ENCODE measurements around the gene IPO11.
A peak's percentile ranks its signal among the peaks of the same experiment; 100 is the strongest.

The IPO11 gene

DNA sequence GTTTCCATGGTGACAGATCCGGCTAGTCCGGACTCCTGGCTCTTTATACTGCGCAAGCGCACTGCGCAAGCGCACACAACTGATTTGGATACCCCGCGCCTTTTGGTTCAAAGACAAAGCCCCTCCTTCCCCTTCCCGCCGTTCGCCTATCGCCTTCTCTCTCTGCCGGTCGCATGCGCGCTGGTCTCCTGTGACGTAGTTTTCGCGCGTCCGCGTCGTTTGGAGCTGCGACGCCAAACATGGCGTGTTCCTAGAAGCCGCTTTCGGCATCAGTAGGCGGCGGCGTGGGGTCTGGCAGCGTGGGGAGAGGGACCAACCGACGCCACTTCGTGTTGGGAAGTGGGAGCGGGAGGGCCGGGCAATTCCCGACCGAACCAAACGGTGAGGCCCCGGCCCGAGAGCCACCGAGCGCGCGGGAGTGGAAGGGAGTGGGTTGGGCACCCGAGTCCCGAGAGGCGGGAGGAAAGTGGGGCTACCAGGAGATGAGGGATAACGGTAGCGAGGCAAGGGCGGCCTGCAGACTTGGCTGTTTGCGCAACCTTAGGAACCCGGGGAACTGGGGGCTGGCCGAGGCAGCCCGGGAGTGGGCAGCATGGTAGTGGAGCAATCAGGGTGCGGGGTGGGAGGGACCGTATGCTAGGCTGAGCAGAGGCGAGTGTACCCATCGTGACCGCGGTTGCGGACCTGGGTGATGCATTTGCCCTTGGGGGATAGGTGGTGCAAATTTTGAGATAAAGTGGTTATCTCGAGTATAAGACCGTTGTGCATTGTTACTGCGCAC, at the start of gene IPO11:
IPO11 (plus strand) TSS at position 215 of the 781 bp plus-strand sequence. CDS start 24,517 bp downstream, outside the sequence.
- DNase-seq (ENCODE audit: low read depth) = peak; percentile 96

DNA sequence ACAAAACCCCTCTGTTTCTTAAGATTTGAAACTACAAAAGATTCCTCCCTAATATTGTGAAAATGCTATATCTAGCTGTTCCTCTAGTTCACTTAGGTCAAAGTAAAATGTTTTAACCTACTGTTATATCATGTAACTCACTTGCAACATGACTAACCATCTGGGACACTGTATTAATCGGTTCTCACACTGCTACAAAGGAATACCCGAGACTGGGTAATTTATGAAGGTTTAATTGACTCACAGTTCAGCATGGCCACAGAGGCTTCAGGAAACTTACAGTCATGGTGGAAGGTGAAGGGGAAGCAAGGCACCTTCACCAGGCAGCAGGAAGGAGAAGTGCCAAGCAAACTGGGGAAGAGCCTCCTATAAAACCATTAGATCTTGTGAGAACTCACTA, 43.5 kb upstream of the IPO11 start:
- DNase-seq (ENCODE audit: low read depth) = no peak

DNA sequence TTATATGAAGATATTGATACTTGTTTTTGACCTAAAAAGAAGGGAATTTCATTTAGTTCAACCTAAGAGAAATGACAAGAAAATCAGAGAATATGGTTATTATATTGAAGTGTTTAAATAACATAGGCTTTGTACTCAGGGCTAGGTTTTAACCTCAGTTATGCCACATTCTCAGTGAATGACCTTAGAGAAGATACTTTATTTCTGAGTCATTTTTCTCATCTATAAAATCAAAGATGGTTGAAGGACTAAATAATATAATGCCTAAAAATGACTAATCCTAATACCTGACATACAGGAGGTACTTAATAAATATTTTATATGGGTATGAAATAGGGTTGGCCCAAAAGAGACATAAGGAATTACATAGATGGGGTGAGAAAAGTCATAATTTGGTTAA, 41.2 kb upstream of the IPO11 start:
- DNase-seq (ENCODE audit: low read depth) = no peak

DNA sequence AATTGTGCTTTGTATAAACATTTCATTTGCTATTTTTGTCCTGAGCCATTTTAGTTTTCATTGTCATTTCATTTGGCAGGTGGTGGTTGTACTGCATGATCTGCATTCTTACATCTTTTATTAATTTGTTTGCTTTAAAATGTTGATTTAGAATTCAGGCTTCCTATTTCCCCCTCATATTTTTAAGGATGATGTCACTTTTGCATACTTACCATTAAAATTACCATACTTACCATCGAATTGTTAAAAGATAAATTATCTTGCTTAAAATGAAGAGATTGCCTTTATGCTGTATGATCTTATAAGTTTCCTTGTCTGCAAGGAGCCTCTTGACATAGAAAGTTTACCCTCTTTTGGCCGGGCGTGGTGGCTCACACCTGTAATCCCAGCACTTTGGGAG, 40.0 kb upstream of the IPO11 start:
- no peak for DNase-seq (ENCODE audit: low read depth)

DNA sequence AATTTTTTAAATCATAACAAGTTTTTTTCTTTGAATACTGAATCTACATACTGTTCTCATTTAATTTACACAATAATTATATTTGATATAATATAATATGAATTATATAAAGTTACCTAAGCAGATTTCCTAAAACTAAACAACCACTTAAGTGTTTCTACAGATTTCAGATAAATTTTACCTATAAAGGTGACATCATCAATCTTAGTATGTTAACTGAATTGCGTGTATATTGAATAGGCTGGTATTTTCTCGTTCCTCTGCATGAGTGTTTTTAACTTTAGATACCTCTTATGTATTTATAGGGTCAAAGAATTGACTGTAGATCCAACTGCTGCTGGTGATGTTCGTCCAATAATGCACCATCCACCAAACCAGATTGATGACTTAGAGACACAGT, 39.2 kb upstream of the IPO11 start:
- DNase-seq (ENCODE audit: low read depth) = no peak

DNA sequence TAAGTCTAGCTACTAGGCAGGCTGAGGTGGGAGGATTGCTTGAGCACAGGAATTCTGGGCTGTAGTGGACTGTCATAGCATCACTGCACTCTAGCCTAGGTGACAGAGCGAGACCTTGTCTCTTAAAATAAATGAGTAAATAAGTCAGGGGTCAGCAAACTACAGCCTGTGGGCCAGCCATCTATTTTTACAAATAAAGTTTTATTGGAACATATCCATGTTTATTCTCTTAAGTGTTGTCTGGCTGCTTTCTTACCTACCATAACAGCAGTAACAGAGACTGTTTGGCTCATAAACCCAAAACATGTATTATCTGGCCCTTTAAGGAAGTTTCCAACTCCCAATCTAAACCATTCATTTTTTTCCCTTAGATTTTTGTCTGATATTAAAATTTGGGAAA, 38.5 kb upstream of the IPO11 start:
- no peak for DNase-seq (ENCODE audit: low read depth)

DNA sequence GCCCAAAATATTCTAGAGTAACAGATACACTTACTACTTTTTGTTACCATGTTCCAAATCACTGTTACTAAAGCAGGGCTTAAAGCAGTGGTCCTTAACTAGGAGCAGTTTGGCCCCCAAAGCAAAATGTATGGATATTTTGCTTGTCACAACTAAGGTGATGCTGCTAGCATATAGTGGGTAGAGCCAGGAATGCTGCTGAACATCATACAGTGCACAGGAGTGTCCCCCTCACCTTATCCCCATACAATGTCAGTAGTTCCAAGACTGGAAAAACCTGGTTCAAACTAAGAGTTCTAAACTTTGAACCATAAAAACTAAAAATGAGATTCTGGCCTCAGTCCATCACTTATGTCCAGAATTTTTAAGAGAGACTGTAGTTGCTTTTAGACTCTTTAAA, 36.9 kb upstream of the IPO11 start:
- DNase-seq (ENCODE audit: low read depth) = no peak

DNA sequence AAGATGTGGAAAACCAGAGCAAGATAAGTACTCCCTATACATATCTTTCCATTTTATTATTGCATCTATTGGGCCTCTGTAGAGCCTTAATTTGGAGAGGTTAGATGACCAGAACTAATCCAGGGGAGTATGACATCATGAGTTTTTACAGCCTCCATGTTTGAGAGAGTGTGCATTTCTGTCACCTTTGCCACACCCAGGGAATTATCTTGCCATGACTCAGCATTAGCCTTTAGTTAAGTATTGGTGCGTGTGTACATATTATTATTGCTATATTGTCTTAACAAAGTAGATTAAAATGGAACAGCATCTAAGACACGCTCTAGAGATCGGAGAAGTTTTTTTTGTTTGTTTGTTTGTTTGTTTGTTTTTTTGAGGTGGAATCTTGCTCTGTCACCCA, 36.5 kb upstream of the IPO11 start:
- DNase-seq (ENCODE audit: low read depth) = no peak

DNA sequence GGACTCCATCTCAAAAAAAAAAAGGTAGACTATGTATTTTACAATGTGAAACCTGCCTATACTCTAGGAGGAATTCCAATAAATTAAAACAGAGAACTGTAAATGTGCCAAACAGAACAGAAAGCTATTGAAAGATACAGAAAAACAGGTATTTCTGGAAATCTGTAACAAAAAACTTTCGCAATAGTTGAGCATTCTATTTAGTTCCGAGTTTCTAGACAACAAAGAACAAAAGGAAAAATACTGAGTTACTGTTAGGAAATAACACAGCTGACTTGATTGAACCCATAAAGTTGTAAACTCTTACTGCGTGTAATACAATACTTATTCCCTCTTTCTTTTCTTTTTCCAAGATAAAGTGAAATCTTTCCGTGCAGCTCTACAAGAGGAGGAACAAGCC, 27.4 kb upstream of the IPO11 start:
- DNase-seq (ENCODE audit: low read depth) = no peak

DNA sequence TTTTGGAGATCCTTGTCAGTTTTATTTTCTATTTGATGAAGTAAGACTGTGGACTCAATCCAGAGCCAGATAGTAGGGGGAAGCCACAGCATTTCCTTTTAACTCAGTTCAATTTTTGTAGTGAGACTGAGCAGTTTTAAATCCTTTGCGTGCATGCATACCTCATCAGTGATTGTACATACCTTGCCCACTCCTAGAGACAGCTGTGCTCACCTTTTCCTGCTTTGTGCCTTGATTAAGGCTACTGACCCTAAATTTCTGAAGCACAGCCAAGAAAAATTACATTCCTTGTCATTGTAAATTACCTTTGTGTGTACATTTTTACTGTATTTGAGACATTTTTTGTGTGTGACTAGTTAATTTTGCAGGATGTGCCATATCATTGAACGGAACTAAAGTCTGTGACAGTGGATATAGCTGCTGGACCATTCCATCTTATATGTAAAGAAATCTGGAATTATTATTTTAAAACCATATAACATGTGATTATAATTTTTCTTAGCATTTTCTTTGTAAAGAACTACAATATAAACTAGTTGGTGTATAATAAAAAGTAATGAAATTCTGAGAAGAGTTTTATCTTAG, 26.7 kb upstream of the IPO11 start:
- no peak for DNase-seq (ENCODE audit: low read depth)

DNA sequence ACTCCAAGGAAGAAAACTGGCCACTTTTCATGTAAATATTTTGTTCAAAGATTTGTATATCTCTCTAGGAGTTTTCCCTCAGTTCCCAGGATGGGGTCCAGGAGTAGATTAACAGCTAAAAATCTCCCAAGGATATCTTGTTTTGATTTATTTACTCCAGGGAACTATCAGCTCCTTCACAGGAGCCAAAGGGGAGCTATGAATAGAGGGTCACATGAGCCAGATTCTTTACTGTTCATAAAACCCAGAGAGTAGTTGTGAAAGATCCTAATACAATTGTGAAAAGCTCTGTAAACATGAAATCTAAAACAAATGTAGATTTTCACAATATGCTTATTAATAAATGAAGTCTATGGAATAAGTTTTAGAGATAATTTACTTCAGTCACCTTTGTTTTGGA, 25.7 kb upstream of the IPO11 start:
- no peak for DNase-seq (ENCODE audit: low read depth)

DNA sequence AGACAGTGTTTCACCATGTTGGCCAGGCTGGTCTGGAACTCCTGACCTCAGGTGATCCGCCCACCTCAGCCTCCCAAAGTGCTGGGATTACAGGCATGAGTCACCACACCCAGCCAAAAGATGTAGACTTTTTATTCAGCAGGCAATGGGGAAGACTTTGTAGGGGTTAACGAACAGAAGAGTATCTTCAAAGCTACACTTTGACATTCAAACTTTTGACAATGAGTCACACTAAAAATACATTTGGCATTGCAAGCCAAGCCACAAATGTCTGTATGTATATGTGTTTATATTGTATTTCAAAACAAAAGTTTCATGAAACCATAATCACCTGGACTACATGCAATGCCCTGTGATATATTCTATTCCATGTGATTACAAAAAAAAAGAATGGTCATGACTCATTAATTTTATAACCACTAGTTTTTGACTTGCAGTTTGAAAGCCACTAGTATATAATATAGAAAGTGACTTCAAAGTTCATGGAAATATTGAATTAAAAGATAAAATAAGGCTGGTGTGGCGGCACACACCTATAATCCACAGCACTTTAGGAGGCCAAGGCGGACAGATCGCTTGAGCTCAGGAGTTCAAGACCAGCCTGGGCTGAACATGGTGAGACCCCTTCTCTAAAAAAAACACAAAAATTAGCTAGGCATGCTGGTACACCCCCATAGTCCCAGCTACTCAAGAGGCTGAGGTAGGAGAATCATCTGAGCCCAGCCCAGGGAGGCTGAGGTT, 17.2 kb upstream of the IPO11 start:
- DNase-seq (ENCODE audit: low read depth) = no peak

DNA sequence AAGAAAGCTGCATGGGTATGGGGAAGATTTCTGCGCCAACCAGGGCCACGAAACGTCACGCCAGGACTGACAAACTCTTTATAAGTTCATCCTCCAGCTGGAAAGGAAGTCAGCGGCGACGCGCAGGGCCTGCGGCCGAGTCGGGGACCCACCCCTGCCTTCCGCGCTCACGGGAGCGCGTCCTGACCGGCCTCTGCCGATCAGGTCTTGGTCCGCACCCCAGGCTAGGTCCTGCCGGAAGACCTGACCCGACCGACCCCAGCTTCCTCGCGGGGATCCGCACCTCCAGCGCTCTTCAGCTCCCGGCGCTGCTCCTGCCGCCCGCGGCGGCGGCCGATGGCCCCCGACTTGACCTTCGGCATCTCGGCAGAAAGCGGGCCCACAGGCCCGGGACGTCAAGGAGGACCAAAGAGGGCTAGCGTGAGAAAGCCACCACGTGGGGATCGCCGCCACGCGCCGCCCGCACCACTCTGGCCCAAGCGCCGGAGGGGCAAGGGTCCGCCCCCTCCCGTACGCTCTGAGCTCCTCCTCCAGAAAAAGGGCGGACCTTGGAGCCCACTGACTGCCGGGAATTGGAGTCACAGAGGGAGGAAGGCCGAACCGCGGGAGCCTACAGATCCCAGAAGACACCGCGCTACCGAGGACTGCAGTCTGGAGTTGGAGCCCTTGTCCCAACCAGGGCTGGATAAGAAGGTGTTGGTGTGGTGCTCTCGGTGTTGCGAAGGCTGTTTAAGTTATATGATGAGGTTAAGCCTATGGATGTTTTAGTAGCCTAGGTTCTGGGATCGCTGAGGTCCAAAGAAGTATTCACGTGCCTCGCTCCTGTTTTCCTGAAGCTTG, 8.9 kb upstream of the IPO11 start, which contains the start of gene DIMT1:
DIMT1 (minus strand) TSS at position 495 of the 840 bp plus-strand sequence; CDS start at position 362, 133 bp downstream.
- DNase-seq (ENCODE audit: low read depth) = peak; percentile 88

DNA sequence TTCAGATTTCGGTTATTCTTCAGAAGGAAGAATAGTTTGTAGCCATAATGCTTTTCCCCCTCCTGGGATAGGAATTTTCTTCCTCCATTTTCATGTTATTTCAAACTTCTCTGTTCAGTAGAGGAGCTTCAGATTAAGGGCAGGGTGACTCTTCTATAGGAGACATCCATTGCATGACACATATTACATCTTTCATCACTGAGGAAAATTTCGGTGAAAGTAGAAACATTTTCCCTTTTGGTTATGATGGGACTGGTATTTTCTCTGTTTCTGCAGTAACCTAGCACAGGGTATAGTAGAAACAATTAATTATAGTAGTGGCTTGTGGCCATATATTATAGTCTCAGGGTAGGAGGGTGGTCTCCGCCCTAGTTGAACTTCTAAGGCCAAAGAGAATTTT, 1.1 kb downstream of the IPO11 start:
- no peak for DNase-seq (ENCODE audit: low read depth)

DNA sequence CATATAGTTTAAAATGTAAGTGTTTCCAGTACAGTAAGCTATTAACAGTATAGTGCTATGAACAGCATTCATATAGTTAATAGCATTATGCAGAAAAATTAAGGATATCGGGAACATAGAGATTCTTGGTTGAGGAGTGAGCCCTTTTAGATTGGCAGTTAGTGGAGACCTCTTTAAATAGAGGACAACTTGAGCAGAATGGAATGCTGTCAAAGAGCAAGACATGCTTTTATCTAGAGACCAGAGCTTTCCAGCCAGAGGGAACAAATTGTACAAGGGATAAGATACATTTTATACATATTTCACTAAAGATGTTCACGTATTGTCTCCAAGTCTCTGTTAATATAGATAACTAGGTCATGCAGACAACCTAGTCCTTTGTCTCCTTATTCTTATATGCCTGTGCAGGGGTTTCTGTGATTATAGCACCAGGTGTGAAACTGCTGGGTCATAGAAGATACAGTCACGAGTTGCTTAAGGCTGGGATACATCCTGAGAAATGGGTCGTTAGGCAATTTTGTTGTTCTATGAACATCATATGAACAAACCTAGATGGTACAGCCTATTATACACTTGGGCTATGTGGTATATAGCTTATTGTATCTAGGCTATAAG, 6.0 kb downstream of the IPO11 start:
- DNase-seq (ENCODE audit: low read depth) = no peak

DNA sequence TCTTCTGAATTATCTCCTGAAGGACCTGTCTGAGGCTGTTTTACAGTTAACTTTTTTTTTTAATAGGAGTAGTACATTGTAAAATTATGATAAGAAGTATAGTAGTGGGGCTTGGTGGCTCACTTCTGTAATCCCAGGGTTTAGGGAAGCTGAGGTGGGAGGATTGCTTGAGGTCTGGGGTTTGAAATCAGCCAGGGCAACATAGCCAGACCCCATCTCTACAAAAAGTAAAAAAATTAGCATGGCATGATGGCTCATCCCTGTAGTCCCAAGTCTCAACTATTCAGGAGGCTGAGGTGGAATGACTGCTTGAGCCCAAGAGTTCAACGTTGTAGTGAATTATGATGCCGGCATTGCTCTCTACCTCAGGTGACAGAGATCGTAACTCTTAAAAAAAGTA, 7.0 kb downstream of the IPO11 start:
- DNase-seq (ENCODE audit: low read depth) = no peak

DNA sequence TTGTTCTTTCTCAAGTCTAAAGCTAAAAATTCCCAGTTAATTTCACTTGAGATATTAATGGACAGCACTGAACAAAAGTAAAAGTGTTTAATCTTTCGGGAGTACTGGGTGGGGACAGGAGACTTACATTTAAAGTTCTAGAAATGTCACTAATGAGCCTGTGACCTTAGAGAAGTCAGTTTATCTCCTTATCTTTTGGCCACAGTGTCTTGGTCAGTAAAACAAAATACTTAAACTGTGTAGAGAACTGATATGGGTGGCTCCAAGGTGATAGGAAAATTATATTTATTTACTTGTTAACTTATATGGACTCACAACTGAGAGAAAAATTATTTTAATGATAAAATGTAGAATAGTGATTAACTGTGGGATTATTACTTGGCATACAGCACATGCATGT, 8.9 kb downstream of the IPO11 start:
- no peak for DNase-seq (ENCODE audit: low read depth)

DNA sequence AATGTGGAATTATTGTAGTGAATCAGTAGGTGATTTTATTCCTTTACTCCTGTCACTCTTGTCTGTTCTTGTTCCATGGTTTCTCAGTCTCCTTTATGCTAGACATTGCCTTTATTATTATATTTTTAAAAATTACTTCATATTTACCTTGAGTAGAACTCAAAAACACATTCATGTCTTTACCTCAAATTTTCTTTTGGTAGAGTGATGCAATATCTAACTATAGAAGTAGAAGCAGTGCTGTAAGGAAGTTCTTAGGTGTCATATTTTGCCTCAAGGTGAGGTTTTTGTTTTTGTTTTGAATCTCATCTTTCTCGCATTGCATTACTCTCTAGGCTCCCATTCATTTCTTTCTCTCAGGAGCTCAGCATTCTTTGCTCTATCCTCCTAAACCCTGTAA, 12.2 kb downstream of the IPO11 start:
- no peak for DNase-seq (ENCODE audit: low read depth)

DNA sequence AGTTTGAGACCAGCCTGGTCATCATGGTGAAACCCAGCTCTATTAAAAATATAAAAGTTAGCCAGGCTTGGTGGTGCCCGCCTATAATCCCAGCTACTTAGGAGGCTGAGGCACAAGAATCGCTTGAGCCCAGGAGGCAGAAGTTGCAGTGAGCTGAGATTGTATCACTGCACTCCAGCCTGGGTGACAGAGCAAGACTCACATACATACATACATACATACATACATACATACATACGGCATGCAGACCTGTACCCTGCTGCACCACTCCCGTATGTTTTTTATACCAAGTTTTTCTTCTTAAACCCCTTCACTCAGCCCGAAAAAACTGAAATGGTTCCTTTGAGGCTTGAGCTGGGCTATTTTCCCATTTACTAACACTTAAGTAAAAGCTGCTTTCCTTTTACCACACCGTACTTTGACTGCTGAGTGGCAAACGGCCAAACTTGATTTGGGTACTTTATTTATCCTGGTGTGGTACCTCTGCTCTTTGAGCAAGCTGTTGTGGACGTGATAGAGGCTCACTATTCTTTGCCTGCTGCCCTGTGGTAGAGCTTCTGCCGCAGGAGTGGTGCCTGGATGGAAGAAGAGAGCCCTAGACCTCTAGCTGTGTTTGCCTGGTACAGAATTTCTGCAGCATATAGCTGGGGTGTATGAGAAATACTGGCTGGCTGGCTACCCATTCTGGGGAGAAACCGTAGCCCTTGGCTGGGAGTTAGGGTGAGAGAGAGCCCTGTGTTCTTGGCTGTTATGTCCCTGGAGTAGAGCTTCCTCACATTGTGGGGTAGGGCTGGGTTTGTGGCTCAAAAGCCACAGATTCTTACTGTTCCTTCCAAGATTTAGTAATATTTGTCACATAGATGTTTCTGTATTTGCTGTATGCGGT, 19.4 kb downstream of the IPO11 start:
- DNase-seq (ENCODE audit: low read depth) = no peak

DNA sequence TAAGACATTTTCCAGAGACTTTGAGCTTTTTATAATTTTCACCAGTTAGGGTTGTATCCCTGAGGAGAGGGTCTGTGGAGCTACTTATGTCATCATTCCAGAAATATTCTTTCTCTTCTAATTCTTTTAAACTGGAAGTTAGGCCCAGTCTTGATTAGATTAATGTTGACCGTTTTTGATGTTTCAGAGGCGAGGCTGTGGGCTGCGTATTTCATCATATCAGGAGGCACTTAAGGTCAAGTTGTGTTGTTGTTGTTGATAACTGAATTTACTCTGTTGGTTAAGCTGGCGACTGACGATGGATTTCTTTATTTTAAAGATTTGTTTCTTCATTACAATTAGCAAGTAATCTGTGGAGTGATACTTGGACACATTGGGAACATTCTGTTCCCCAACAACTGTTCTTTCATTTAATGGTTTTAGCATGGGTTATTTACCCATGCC, 20.1 kb downstream of the IPO11 start:
- DNase-seq (ENCODE audit: low read depth) = no peak

DNA sequence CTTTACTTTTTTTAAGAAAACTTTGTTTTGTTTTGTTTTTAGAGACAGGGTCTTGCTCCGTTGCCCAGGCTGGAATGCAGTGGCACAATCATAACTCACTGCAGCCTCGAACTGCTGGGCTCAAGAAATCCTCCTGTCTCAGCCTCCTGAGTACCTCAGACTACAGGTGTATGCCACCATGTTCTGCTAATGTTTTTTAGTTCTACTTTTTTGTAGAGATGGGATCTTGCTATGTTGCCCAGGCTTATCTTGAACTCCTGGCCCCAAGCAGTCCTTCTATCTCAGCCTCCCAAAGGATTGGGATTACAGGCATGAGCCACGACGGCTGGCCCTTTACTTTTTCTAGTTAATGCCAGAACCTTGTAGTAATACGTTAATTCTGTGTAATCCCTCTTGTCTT, 36.0 kb downstream of the IPO11 start:
- no peak for DNase-seq (ENCODE audit: low read depth)
